Measurements from ENCODE around the gene GMEB2. TPM values are rescaled to one million over a fixed set of nuclear protein-coding genes. Genes with fewer than 3 reads are reported as not detected.
"Not testable (repeated sequence)": the region's sequence is repeated elsewhere in the genome, so short reads cannot be mapped to it uniquely, and the experiment has no call there.

GMEB2 gene
- total RNA-seq, 1 donor from 2014 or later: 3.4 TPM

- DNase-seq (ENCODE audit: low spot score): no peak
Observed at GRCh38 chr20:63640086-63640485, 13.2 kb upstream of the GMEB2 start.

GRCh38 chr20:63639093-63639975 is 12.4 kb upstream of the GMEB2 start:
- no peak for DNase-seq (ENCODE audit: low spot score)

DNA sequence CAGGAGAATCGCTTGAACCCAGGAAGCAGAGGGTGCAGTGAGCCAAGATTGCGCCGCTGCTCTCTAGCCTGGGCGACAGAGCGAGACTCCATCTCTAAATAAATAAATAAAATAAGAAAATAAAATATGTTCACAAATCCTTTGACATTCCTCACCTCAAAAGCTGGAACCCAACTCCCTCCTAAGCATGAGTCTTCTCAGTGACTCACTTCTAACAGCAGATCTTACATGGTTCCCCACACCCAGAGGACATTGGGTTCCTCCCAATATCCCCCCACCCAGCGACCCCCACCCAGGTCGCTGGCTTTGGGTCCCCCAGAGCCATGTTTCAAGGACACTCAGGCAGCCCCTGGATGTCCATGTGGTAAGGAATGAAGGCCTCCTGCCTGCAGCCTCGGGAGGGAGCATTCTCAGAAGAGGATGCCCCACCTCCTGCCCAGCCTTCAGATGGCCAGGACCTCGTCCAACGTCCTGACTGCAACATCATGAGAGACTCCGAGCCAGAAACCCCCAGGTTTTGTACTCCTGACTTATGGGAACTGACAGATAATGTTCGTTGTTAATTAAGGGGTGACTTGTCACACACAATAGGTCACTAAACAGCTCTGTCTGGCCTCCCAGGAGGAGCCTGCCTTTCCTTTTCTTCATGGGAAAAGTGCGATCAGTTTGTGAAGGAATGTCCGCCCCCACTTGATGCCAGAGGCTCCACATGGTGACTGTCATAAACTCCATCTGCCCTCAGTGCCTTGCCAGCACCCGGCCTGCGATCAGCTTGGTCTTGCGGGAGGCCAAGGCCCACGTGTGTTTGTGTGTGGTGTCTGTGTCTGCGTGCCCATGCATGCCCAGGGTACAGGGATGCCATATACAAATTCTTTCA is 10.1 kb upstream of the GMEB2 start:
- no peak for DNase-seq (ENCODE audit: low spot score)

DNA sequence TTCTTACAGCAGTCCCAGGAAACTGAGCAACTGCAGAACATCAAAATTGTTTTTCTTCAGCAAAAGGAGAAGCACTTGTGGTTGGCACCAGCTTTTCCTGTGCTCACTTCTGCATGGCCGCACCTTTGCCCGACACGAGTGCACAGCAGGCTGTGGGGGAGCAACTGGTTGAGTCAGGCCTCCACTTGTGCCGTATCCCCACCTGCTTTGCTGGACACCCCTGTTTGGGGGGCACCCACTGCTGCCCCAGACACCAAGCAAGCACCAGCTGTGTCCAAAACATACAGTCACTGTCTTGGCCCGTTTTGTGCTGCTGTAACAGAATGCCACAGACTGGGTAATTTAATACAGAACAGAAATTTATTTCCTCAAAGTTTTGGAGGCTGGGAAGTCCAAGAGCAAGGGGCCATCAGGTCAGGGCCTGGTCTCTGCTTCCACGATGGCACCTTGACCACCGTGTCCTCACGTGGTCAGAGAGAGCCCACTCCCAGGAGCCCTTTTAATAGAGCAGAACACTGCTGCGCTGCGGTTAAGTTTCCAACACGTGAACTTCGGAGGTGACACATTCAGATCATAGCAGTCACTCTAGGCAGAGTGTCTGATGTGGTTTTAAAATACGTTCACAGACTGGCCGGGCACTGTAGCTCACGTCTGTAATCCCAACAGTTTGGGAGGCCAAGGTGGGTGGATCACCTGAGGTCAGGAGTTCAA is 8.7 kb upstream of the GMEB2 start:
- no peak for DNase-seq (ENCODE audit: low spot score)

- DNase-seq (ENCODE audit: low spot score): no peak
Observed at GRCh38 chr20:63633732-63634131, 6.8 kb upstream of the GMEB2 start.

DNA sequence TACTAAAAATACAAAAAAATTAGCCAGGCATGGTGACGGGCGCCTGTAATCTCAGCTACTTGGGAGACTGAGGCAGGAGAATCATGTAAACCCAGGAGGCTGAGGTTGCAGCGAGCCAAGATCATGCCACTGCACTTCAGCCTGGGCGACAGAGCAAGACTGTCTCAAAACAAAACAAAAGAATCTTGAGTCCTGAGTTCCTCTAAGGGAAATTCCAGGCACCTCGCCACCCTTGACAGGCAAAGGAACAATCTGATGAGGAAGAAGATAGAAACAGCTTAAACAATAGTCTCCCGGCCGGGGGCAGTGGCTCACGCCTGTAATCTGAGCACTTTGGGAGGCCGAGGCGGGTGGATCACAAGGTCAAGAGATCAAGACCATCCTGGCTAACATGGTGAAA is 4.5 kb upstream of the GMEB2 start:
- not testable (repeated sequence) for DNase-seq (ENCODE audit: low spot score)

DNA sequence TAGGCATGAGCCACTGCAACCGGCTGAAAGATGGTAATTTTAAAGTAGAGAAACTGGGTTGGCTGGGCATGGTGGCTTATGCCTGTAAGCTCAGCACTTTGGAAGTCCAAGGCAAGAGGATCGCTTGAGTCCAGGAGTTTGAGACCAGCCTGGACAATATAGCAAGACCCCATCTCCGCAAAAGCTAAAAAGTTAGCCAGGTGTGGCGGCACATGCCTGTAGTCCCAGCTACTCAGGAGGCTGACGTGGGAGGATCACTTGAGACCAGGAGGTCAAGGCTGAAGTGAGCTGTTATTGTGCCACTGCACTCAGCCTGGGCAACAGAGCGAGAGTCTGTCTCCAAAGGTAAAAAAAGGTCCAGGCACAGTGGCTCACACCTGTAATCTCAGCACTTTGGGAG is 4.1 kb upstream of the GMEB2 start:
- DNase-seq (ENCODE audit: low spot score): not testable (repeated sequence)

DNA sequence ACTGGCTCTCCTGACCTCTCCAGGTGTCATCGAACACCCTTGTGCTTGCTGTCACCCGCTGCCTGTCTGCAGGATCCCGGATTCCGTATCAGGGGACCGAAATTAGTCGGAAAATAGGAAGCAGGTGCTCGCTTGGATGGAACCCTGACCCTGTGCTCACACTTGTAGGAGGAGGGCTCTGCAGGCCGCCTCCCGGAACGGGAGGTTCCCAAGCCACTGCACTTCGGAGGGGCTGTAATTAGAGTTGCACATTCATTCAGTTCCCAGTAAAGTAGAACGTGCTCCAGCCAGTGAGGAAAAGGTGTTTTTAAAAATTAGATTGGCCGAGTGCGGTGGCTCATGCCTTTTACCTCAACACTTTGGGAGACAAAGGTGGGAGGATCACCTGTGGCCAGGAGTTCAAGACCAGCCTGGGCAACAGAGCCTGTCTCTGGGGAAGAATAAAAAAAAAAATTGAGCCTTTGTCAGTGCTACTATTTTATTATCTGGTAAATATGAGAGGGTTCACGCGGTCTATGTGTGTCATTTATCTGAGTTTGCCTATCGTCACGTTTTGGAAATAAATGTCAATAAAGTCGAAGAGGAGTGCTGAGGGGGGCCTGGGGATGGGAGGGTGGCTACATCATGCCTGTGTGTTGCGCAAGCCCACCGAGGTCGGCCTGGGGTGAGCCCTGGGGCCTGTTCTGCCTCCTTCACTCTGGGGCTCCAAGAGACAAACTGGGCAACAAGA is 1.5 kb upstream of the GMEB2 start:
- DNase-seq (ENCODE audit: low spot score): peak; percentile 60

DNA sequence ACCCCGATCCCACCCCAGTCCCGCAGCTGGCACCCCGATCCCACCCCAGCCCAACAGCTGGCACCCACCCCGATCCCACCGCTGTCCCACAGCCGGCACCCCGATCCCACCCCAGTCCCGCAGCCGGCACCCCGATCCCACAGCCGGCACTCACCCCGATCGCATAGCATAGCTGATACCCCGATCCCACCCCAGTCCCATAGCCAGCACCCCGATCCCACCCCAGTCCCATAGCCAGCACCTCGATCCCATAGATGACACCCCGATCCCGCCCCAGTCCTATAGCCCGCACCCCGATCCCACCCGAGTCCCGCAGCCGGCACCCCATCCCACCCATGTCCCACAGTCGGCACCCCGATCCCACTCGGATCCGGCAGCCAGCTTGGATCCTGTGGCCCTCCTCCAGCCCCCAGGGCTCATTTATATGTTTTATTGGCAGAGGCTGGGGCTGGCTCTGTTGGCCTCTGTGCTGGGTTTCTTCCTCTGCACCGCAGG is 897 bp upstream of the GMEB2 start:
- DNase-seq (ENCODE audit: low spot score): no peak

DNA sequence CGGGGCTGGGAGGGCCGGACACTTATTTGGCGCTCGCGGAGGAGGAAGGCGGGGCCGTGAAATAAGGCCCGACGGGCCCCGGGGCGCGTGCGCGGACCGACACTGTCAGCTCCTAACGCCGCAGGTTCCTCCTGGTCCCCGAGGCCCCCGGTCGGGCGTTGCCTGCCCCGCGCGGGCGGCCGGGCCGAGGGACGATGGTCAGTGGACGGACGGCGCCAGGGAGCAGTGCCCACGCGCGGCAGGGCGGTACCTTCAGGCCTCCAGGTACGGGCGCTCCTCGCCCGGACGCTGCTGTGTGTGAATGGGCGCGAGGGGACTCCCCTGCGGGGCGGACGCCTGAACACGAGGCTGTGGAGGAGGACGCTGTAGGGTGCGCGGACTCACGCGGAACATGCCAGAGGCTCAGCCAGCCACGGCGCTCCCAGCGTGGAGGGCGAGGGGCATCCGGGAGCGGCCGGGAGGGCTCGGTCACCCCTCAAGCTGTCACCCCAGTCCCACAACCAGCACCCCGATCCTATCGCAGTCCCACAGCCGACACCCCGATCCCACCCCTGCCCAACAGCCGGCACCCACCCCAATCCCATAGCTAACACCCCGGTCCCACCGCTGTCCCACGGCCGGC is 339 bp upstream of the GMEB2 start:
- peak; percentile 96 for DNase-seq (ENCODE audit: low spot score)

- DNase-seq (ENCODE audit: low spot score): peak; percentile 16
Observed at GRCh38 chr20:63625771-63626423, 1.0 kb downstream of the GMEB2 start.

DNA sequence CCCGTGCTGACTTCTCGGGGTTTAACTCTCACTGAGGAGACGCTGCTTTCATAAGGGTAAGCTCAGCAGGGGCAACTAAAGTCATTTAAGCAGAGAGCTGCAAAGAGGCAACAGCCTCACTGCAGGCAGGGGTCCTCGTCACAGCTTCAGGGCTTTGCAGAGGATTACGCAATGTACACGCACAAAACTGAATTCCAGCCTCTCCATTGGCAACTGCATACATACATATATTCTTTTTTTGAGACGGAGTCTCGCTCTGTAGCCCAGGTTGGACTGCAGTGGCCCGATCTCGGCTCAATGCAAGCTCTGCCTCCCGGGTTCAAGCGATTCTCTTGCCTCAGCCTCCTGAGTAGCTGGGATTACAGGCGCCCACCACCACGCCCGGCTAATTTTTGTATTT is 2.4 kb downstream of the GMEB2 start:
- DNase-seq (ENCODE audit: low spot score): no peak

DNA sequence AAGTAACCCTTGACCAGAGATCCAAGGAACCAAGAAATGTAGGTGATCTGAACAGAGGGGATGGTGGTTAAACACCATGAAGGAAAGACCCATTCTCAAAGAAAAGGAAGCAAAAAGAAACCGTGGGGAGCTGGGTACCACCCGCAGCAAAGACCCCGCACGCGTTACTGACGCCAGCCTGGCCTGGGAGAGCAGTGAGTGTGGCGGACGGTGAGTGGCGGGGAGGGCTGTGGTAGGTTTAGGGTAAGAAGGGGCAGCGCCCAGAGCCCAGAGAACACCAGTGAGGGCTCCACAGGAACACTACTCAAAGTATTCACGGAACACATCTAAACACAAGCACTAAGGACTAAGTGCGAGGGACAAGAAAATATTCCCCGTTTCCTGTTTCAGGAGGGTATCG is 4.2 kb downstream of the GMEB2 start:
- DNase-seq (ENCODE audit: low spot score): no peak

DNA sequence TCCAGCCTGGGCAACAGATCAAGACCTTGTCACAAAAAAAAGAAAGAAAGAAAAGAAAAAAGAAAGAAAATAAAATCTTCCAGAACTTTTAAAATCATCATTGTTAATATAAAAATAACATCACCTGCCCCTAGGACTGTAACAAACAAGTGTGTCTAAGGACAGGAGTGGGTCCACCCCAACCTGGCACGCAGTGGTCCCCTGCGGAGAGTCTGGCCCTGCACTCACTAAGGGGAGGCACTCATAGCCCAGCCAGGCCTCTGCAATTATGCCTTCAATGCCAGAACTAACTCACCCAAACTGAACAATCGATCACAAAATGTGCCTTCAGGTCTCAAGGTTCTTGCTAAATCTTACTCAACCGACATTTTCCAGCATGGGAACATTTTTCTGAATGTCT is 4.8 kb downstream of the GMEB2 start:
- DNase-seq (ENCODE audit: low spot score): no peak

GRCh38 chr20:63620991-63621390 is 5.9 kb downstream of the GMEB2 start:
- DNase-seq (ENCODE audit: low spot score): no peak

DNA sequence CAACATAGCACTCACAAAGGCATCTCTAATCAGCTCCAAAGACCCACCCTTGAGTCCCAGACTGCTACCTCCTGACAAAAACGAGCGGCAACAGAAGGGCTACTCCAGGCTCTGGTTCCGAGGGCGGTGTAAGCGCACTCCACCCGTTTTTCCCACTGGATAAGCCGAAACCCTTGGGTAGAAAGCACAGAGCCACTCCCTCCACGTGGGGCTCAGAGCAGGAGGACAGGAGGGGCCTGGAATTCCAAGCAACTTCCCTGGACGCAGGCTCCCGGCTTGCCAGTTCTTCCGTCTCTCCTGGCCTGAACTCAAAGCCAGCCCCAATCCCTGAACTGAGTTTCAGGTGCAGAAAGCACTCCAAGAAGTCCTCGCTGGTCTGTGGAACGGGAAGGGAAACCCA is 7.4 kb downstream of the GMEB2 start:
- DNase-seq (ENCODE audit: low spot score): no peak

- no peak for DNase-seq (ENCODE audit: low spot score)
Observed at GRCh38 chr20:63619086-63619485, 7.8 kb downstream of the GMEB2 start.

DNA sequence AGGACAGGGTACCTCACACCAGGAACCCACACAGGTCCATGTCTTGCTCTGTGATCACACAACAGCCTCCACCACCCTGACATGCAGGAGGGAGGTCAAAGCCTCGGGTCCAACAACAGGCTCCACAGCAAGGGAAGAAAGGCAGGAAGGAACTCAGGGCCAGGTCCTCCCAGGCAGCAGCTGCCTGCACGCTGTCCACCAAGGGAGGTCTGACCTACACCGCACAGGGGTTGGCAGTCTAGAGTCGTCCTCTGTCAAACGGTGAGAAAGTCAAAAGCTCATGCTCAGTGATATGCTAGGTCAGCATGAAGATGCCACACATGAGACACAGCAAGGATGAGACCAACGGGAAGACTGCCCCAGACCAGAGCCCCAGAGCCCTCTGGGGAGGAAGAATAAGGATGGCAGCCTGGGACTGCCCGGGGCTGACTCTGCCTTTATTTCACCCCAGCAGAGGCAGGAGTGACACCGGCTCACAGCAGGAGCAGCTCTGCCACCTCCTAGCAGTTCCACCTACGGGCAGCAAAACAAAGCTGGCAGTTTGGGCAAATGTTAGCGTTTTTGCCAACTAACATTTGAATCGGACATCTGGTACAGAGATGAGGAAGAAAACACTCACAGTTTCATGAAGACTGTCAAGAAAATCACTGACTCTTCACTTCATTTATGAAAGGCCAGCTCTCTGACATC is 8.5 kb downstream of the GMEB2 start:
- DNase-seq (ENCODE audit: low spot score): no peak

DNA sequence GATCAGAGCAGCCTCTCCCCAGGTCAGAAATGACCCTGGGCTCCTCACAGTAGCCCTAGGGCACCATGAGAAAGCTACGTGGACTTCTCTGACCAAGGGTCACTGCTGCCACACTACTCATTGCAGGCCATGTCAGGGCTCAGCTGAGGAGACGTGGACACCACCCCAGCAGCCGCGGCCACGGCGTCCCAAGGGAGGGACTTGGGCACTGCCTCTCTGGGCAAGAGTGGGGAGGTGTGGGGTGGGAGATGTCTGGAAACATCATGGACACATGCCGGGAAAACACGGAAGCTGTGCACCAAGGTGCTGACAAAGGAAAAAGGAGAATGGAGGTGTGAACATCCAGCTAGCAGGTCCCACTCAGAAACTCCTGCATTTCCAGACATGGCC is 9.0 kb downstream of the GMEB2 start:
- no peak for DNase-seq (ENCODE audit: low spot score)

Data from umbilical cord (tissue), 2 donors.